T-helper 9 cell (primary cell): ENCODE data around the gene NLRP6.
"Not testable (repeated sequence)": the region's sequence is repeated elsewhere in the genome, so short reads cannot be mapped to it uniquely, and the experiment has no call there.

Experiments
- DNase-seq: peaks from one replicate; pipeline ENCODE4 v3.0.0-alpha.2; 2020

The NLRP6 gene

DNA sequence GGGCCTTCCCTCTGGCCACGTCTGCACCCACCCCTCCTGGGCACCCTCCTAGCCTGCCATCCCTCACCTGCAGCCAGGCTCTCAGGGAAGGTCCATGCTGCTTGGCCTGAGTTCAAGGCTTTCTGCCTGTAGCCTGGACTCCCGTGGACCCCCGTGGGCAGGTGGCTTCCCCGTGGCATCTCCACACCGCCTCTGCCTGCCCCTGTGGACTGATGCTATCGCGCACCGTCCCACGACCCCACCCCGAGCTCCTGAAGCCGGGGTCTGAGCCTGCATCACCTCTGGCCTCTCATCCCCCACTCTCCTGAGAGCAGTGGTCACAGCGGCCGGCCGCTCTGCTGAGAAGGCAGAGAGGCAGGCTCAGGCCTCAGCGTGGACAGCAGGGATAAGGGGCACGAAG lies 16.6 kb downstream of the NLRP6 start:
- no peak for DNase-seq

DNA sequence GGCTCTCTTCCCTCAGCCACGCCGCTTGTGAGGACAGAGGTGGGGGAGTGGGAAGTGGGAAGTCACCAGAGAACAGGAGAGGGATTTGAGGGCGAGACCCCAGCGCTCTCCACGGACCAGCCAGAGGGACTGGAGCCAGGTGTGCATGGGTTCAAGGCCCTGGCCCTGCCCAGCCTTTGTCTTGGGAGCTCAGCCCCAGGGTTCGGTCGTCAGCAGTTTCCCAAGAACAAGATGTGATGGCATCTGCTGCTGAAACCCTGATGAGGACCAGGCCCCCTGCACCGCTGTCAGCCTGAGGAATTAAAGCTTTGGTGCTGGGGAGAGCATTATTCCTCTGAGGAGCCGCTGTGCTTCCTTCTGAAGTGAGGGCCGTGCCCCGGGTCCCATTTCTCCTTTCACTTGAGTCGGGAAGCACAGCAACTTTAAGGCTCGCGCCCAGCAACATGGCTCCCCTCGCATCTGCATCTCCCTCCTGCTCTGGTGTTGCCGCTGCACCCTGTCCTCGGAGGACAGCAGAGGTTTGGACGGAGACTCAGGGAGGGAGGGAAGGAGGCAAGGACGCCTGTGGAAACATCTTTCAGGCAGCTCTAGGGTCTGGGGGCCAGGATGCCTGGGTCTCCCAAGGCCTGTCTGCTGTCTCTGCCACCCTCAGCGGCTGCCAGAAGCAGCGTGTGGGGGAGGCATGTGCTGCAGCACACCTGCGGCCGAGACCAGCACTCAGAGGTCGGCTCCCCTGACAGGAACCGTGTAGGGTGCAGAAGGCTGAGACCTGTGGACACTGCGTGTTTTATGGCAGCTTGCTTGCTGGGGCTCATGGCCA lies 17.4 kb downstream of the NLRP6 start:
- no peak for DNase-seq

DNA sequence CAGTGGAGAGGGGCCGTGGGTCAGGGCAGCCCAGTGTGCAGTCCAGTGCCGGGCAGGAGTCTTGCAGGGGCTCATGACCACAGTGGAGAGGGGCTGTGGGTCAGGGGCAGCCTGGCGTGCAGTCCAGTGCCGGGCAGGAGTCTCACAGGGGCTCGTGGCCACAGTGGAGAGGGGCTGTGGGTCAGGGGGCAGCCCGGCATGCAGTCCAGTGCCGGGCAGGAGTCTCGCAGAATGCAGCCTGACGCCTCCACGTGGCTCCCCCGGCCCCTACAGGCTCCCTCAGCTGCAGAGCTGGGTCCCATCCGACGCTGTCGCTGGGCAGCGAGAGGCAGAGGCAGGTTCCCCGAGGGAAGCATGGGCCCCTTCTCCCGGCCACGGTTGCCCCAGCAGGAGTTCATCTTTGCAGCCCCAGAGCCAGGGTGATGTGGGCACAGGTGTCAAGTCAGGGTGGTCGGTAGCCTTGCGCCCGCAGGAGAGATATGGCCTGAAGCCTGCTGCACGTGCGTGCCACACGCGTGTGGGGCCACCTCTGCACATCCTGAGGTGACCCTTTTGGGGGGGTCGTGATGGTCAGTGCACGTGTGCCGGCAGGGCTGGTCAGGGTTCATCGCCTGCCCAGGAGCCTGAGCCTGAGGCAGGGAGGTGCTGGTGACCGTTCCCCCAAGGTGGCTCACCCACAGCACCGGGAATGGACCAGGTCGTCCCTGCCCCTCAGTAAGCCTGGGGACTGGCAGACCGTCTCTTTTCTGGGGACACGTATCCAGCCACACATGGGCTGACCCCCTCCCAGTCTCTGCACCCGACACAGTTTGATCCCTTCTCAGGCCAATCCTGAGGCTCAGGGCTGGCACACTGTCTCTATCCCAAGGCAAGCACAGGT lies 18.2 kb downstream of the NLRP6 start:
- peak; percentile 0 for DNase-seq

DNA sequence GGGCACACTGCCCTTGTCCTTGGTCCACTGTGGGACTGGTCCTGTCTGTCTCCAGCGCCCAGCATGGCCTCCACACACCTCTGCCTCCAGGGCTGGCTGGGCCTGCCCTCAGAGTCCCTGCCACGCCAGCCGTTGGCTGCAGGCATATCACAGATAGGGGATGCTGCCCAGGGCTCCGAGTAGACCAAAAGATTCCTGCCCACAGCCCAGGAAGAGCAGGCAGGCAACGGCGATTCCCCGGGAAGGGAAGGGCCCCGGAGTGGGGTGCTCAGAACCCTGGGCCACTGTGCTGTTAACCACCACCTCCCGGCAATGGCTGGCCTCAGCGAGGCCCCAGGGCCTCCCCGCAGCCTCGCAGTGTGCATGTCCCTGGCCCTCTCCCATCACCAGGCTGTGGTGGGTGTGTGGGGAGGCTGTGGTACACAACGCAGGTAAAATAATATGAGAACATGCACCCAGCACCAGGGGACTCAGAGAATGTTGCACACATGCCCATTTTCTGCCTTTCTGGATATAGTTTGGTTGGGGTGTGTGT lies 18.9 kb downstream of the NLRP6 start:
- DNase-seq: peak; percentile 0

DNA sequence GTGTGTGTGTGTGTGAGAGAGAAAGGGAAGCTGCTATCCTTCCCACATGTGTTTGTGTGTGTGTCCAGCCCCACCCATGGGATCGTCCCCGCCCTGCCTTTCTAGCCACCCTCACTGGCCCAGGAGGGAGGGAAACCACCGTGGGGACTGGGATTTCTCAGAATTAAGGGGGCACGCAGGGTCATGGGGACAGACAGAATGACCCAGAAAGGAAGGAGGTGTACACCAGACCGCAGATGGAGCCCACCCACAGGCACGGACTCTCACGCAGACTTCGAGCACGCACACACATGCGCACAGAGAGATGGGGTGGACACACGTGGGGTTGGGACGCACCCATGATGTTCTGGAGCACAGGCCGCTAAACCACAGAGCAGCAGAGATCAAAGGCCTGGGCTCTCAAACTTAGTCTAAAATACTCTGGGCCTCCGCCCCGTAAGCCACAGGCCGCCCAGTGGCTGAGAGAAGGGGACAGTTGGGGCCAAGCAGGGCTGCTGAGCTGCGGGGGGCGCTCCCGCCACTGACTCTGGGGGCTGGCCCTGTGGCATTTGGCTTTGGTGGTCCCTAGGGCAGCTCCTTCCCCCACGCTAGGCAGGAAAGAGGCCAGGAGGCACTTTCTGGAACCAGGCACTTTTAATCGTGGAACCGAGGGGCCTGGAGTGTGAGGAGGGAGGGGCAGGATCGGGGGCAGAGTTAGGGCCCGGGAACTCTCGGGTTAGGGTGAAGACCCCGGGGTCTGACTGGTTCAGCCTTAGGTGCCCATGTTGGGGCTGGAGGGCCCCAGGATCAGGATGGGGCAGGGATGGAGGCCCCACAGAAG lies 19.6 kb downstream of the NLRP6 start:
- DNase-seq: peak; percentile 1

DNA sequence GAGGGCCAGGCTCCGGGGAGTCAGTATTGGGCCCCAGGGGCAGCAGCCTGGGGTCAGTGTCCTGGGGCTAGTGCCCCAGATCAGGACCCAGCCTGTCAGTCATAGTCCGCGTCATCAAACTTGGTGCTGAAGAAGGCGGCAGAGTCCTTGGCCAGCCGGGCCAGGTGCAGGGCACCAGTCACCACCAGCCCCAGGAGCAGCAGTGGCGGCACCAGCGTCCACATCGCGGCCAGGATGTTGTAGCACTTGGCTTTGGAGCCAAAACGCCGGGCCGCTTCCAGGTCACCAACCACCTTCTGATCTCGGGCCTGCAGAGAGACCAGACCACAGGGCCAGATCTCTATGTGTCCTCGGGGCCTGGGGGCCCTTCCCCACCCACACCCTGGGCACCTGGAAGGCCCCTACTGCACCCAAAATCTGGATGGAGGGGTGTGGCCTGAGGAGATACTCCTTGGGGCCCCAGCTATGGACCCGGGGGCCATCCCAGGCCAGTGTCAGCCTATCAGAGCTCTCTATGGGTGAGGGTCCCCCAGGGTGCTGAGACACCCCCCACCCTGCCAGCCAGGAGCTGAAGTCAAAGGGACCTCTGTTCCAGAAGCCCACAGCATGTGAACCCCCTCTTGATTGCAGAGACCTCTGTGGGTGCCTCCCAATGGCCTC lies 20.3 kb downstream of the NLRP6 start:
- no peak for DNase-seq

DNA sequence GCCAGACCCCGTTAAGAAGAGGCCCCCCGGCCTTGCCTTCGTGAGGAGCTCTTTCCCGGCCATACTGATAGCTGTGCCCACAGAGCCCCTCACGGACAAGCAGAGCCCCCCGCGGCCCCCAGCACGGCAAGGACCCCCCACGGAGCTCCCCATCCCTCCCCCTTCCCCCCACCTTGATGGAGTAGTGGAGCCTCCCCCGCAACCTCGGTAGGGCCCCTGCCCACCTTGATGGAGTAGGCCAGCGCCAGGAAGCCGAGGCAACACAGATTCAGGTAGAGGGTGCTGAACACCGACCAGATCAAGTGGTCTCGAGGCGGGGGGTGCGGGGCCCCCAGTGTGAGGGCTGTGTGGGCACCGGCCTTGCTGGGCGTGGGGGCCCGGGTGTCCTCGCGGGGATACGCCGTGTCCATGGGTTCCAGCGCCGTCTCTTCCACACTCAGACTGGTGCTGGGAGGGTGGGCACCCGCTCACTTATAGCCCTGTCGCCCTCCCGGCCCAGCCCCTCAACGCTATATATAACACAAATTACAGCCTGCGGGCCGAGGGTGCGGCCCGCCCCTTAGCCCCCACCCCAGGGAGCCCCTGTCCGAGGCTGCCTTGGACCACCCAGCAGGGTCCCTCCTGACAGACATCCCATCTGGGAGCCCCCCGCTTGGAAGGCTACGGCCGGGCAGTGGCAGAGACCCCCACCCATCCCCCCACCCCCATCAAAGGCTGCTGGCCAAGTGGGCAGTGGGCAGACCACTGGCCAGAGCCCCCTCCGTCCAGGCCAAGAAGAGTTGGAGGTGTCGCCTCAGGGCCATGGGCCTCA lies 21.1 kb downstream of the NLRP6 start, which contains the start of gene IFITM5:
IFITM5 (minus strand) TSS at position 446 of the 811 bp plus-strand sequence; CDS start at position 410, 36 bp downstream.
- no peak for DNase-seq

DNA sequence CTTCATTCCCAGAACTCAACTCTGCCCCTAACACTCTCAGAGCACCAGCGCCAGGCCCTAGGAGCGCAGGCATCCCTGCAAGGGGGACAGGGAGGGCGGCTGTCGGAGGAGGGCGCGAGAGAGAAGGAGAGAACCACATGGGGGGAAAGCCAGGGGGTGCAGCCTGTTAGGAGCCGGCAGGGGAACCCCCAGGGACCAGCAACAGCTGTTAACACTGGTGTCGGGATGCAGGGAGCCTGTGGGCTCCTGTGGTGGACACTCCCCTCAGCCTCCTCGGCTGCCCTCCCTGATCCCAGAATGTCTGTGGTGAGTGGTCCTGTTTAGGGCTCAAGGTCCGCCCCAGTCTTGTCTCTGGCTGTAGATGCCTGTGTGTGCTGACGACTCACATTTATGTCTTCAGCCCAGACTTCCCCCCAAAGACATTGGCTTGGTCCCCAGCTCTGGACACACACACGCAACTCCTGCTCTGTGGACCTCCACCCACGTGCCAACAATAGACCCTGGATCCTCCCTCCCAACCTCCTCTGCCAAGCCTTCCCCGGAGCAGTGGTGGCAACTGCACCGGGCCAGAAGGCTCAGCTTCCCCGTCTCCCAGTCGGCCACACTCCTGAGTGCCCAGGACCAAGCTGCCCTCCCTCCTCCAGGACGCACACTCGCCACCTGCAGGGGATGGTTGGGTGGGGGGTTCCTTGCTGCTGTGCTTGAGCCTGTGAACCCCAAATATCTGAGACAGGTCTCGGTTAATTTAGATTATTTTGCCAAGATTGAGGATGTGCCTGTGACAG lies 21.9 kb downstream of the NLRP6 start:
- DNase-seq: no peak

DNA sequence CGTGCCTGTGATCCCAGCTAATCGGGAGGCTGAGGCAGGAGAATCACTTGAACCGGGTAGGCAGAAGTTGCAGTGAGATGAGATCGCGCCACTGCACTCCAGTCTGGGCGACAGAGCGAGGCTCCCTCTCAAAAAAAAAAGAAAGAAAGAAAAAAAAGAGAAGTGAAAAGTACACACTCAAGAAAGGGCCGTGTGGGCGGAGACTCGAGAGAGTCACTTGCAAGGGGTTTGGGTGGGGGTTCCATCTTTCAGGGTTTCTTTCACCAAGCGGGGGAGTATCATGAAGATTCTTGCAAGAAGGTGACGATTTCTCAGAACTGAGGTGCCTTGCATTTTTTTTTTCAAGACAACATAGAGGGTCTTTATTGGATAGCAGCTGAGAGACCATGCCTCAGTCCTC lies 25.2 kb downstream of the NLRP6 start:
- no peak for DNase-seq

DNA sequence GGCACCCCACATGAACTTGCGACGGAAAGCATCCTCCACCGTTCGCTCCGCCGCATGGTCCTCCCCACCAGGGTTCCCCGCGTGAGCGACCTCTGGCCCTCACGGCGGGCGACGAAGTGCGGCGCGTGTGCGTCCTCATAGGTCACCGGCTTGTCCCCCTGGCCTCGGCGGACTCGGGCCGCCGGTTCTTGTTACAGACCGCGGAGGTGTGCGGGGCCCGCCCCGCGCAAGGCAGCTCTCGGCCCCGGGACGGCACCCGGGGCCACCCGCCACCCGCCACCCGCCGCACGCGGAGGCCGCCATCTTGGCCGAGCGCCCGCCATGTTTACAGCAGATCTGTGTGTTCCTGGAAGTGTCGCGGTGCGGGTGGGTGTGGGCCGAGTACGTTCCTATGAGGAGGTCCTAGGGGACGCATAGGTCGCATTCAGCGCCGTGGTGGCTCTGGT lies 25.9 kb downstream of the NLRP6 start:
- no peak for DNase-seq

DNA sequence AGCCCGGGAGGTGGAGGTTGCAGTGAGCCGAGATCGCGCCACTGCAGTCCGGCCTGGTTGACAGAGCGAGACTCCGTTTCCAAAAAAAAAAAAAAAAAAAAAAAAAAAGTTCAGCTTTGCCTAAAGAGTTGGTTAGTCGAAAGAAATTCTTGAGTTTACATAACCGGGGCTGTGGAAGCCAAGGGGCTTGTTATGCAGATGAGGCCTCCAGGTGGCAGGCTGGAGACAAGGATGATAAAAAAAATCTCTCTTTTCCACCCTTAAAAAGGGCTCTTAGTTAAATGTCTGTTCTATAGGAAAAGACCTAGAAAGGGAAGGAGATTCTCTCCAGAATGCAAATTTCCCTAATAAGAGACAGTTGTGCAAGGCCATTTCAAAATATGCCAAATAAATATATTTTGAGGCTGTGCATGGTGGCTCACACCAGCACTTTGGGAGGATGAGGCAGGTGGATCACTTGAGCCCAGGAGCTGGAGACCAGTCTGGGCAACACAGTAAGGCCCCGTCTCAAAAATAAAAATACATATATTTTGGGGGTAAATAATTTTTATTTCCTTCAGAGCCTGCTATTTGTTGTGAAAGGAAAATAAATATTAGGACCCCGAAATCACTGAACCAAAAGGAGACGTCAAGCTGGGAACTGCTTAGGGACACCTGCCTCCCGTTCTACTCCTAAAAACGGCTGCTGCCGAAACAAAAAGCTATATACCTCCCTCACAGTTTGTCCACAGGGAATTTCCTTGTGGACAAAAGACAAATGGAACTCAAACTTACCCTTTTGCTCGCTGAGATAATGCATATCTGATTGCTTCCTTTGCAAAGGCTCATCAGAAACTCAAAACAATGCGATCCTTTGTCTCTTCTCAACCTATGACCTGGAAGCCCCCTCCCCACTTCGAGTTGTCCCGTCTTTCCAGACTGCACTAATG lies 27.0 kb downstream of the NLRP6 start:
- DNase-seq: peak; percentile 45

DNA sequence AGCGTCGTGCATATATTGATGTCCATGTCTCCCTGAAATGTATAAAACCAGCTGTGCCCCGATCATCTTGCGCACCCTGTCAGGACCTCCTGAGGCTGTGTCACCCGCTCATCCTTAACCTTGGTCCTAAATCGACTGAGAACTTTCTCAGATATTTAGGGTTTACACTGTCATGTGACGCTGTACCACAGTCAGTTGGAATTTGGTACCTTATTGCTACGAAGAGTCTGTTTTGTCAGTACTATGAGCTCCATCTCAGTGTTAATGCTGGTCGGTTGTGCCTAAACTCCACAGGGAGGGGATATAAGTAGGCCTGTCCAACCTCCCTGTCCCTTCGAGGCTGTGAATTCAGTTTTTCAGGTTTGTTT lies 27.6 kb downstream of the NLRP6 start:
- no peak for DNase-seq

DNA sequence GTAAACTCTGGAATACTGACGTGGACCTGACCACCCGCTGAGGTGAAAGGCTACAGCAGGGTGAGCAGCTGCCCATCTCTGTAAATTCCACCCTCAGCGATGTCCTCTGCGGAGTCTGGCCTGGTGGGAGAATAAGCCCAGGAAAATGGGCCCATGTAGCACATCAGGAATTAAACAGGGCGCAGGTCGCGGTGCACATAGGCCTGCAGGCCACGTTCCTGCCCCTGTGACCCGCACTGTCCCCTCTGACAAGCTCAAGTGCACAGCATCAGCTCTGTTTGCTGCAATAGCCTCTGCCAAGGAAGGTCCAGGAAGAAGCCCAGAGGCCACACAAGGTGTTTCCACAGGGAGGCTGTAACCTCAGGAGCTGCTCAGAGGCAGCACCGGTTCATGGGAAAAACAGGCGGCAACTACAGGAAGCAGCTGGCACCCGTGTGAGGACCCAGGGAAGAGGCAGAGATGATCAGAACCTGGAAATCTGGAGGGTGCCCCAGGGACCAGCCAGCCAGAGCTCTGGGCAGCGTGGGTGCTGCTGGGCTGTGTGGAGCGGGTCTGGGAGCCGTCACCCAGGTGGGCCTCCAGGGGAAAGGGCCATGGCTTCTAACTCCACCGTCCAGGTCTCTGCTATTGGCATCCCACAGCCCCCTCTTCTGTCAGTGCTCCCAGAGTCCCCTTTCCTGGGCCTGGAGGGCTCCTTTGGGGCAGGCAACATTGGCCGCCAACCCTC lies 28.6 kb downstream of the NLRP6 start:
- DNase-seq: no peak

DNA sequence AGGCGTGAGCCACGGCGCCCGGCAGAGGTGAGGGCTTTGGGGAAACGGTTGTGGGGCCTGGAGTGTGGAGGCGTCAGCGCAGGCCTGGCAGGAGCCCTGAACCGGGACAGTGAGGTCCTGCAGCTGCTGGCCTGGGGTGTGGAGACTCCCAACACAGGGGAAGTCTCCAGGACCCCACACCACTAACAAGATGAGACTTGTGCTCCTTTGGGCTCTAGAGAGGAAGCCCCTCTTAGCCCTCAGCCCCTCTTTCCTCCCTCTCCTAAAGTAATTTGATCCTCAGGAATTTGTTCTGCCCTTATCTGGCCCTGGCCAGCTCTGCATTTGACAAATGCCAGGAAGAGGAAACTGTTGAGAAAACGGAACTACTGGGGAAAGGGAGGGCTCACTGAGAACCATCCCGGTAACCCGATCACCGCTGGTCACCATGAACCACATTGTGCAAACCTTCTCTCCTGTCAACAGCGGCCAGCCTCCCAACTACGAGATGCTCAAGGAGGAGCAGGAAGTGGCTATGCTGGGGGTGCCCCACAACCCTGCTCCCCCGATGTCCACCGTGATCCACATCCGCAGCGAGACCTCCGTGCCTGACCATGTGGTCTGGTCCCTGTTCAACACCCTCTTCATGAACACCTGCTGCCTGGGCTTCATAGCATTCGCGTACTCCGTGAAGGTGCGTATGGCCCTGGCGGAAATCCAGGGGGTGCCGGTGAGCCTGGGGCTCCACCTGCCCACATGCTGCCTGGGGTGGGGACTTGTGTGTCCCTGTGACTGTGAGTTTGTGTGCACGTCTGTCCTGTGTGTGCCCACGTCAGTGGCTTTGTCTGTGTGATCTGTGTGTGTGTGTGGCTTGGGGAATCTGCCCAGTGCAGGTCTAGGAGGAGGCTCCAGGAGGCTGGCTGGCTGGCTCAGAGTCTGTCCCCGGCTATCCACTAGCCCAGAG lies 29.8 kb downstream of the NLRP6 start, which contains the start of gene IFITM2:
IFITM2 (plus strand) TSS at position 51 of the 943 bp plus-strand sequence; CDS start at position 428, 377 bp downstream.
- DNase-seq: not testable (repeated sequence)

DNA sequence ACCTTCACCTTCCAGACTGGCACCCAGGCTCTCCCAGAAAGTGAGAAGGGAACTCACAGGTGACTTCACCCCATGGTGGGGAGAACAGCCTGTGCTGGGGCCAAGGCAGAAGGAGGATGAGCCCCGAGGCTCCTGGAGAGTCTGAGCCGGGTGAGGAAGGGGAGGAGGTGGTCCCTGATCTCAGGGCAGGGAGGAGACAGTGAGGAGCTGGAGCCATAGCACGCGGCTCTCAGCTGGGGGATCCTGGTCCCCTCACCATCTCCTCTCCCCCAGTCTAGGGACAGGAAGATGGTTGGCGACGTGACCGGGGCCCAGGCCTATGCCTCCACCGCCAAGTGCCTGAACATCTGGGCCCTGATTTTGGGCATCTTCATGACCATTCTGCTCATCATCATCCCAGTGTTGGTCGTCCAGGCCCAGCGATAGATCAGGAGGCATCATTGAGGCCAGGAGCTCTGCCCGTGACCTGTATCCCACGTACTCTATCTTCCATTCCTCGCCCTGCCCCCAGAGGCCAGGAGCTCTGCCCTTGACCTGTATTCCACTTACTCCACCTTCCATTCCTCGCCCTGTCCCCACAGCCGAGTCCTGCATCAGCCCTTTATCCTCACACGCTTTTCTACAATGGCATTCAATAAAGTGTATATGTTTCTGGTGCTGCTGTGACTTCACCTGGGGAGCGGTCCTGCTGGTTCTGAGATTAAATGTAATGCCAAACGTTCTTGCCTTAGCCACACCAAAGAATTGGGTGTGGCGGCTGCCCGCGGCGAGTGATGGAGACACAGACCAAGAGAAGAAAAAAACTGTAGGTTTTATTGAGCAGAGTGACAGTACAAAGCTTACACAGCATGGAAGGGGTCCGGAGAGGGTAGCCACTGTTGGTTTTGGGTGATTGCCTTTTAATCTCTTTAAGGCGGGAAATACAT lies 30.8 kb downstream of the NLRP6 start:
- DNase-seq: not testable (repeated sequence)
